Measurements from ENCODE around the gene TINCR.
"Not testable (repeated sequence)": the region's sequence is repeated elsewhere in the genome, so short reads cannot be mapped to it uniquely, and the experiment has no call there.

Gene TINCR

DNA sequence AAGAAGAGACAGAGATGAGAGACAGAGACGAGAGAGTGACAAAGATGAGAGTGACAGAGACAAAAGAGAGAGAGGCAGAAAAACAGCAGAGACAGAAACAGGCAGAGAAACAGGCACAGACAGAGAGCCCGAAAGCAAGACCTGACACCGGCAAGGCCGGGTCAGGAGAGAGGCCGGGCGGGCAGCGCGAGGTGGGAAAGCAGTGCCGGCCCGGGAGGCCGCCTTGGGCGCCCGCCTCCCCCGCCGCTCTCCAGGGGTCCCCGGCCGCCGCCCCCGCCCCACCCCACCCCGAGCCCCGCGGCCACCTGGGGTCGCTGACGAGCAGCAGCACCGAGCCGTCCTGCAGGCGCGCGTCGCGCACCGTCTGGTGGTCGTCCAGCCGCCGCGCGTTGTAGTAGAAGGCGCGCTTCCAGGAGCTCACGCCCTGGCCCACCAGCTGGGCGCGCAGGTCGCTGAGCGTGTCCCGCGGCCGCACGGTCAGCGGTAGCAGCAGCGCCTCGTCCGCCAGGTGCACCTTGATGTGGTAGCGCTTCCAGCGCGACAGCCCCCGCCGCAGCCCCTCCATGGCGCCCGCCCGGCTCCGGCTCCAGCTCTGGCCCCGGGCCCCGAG is at the start of gene TINCR:
TINCR (minus strand) TSS at position 594 of the 610 bp plus-strand sequence.
- DNase-seq: no peak

DNA sequence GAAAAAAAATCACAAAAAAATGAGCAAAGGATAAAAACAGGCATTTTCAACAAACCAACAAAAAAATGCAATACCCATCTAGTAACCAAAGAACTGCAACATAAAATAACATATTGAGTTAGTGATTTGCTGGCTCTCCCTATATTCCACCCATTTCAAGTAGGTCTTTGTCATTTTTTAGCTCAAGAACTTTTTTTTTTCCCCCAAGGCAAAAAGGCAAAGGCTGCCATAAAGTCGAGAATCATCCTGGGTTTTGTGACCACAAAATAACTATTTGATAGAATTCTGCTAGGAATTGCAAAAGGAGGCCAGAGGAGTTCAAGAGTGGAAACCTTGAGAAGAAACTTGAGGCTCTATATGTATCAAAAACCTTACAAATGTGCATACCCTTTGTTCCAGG is 49.3 kb upstream of the TINCR start:
- DNase-seq: no peak

DNA sequence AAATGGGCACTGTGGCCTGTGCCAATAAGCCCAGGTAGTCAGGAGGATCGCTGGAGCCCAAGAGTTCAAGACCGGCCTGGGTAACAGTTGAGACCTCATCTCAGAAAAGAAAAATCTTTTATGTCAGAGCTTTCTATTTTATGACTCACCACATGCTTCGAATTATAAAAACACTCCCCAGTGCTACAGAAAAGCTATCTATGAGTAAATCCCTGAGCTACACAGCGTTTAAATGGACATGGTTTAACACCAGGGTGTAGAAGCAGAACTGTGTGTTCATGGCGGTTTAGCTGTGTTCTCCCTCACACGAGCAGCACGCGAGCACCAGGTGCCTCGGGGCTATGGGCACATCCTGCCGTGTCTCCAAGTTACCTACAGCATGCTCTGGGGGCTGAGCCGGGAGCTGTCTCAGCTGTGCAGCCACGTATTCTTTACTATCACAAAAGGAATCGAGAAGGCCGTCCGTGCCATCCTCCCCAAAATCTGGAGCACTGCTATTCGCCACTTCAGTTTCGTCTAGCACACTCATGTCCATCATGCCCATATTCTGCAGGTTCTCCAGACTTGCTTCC is 48.1 kb upstream of the TINCR start:
- DNase-seq: no peak

DNA sequence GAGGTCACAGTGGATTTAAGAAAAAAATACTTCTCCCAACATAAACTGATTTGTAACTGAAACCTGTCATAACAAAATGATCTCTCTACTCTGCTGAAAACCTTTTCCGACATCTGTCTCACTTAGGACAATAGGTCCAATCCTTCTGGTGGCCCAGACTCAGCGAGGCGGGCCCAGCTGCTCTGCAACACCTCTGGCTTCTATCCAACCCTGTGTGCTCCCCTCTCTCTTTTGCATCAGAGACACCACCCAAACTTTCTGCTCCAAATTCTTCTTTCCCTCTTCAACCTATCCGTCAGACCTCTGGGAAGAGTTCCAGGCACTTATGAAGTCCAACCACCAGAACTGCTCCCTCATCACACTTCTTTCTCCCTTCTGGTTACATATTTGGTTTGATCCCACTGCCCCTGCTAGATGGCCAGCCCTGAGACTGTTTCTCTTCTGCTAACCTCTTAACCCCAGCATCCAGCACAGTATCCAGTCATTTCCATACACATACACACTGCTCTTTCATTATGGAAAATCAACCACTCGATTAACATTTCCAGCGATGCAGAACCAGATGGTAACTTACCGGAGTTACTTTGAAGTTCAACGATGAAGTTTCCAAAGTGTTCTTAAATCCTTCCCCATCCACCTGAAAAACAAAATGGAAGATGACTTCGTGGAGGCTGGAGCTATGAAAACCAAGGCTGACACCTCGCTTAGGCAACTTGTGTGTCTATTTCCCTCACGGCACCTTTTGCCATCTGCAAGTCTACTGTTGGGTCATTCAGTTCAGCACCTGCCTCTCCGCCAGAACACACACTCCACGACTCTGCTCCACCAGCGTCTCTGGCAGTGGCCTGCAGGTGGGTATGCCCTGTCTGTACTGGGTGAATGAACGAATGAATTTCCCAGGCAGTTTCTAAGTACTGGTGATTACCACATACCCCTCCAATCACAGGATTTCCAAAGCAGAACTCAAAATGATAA is 45.4 kb upstream of the TINCR start:
- DNase-seq: no peak

DNA sequence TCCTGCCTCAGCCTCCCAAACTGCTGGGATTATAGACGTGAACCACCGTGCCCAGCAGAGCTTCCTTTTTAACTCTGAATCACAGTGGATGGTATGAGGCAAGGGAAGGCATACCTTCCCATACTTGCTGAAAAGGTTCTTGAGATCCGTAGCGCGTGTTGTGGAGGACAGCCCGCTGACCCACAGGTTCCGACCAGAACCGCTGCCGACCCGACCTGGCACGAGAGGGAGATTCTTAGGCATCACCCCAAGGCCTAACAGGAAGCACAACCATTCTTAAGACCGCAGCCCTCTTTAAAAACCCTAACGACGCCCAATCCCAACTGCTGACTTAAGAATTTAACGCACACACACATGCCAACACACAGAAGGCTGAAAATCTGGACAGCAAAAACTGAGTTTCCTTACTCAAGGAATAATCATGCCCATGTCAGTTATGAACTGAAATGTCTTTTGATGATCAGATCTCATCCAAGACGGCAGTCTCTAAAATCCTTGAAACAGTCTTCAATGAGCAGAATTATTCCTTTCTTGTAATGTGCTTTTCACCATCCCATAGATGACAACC is 42.2 kb upstream of the TINCR start:
- DNase-seq: no peak

DNA sequence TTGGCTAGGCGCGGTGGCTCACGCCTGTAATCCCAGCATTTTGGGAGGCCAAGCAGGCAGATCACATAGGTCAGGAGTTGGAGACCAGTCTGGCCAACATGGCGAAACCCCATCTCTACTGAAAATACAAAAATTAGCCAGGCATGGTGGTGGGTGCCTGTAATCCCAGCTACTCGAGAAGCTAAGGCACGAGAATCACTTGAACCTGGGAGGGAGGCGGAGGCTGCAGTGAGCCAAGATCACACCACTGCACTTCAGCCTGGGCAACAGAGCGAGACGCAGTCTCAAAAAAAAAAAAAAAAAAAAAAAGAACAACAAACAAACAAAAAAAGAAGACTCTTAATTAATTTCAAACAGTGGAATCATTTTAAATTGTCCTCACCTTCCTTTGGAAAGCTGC is 41.0 kb upstream of the TINCR start:
- DNase-seq: not testable (repeated sequence)

DNA sequence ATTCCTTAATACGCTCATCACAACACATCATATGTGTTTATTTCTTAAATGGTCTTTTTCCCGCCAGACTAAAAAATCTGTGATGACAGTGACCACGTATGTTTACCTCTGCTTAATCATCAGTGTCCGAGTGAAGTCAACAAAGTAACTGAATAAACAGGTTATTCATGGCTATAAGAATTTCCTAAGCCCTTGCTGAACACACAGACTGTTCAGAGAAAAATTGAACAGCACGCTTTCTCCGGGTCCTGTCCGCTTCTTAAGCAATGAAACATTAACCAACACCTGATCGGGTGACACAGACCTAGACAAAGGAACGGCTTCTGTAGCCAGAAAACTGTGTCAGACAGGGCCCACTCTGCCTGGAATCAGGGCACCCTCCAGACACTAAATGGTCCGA is 40.5 kb upstream of the TINCR start:
- DNase-seq: no peak

DNA sequence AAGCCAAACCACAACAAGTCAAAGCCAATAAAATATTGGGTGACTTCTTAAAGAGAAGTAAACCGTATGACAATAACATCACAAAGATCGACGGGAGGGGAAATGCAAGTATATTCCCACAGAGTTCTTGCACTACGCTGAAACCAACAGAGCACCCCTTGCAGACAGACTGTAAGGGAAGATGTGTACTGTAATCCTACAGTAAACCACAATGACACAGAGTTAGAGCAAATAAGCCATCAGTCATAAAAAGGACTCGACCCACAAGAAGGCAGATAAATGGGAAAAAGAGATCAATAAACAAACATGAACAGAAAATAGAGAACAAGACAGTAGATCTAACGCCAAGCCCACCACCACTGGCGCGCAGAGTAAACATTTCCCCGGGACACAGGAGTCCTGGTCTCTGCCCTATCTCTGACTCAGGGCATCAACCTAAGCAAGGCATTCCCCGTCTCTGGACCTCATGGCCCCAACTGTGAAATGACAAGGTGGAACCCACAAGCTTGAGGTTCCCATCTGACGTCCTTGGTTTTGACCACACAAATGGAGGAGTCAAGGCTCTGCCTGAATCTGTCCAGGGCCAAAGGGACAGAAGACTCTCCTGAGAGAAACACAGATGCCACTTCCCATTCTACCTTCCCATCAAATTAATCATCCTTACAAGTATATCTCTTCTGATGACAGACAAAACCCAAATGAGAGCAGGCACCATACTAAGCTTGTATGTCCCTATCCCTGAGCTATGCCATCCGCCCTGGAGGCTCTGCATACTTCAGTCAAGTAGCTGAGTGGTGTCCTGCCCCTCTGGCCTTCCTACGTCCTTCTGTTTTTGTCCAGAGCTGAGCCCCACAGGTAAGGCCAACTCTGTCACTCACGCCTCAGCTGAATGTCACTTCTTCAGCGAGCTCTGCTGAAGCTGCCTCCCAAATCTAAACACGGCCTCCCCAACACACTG is 39.8 kb upstream of the TINCR start:
- DNase-seq: no peak

DNA sequence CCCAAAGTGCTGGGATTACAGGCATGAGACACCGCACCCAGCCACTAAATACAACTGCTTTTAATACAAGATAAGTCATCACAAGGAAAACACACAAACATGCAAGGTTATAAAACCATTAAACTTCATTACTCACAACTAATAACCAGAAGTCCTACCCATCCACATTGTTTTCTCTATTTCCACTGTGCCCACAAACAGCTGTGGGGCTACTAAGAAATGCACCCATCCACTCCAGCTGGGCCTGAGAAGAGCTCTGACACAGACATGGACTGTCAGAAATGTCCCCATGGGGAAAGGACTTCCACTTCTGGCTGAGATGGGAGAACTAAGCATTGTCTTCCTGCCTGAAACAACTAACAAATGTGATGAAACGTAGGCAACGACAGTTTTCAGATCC is 37.6 kb upstream of the TINCR start:
- DNase-seq: no peak

DNA sequence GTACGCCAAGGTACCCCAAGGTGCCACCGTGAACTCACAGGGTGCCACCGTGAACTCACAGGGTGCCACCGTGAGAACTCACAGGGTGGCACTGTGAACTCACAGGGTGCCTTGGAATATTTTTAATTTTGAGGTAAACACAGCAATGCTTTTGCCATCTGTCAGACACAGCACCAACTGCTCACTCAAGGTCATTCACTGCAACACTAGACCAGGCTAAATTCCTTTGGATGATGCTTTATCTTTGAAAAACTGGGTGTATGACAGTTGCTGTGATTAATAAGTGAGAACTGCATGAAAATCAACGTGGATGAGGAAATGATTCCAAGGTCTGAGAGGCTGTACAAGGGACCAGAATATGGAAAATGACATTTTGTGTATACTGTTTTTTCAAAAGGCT is 35.9 kb upstream of the TINCR start:
- DNase-seq: no peak

DNA sequence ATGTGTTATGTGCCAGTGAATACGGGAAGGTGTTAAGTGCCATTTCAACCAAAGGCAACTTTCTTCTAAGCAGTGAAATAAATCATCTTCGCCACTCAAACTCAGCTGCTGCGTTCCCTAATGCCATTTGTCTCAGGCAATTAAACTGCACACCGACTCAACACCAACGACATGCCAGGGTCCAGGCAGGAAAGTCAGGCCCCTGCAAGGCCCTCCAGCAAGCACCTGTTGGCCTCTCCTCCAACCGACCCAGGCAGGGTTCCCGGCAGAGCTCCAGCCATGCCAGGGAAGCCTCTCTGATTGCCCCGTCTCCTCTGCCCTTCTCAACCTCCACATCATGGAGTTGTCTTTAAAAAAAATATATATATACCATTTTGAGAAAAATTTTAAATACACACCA is 33.0 kb upstream of the TINCR start:
- DNase-seq: no peak

DNA sequence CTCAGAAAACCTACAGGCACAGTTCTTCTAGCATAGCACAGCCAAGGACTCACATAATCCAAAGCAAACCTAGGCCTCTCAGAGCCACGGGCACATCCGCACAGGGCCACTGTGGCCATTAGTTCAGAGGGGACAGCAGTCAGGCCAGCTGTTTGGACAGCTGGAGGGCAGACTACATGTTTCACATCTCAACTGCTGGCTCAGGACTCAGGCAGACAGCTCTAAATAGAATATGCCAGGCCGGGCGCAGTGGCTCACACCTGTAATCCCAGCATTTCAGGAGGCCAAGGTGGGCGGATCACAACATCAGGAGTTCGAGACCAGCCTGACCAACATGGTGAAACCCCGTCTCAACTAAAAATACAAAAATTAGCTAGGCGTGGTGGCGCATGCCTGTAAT is 28.0 kb upstream of the TINCR start:
- DNase-seq: no peak

DNA sequence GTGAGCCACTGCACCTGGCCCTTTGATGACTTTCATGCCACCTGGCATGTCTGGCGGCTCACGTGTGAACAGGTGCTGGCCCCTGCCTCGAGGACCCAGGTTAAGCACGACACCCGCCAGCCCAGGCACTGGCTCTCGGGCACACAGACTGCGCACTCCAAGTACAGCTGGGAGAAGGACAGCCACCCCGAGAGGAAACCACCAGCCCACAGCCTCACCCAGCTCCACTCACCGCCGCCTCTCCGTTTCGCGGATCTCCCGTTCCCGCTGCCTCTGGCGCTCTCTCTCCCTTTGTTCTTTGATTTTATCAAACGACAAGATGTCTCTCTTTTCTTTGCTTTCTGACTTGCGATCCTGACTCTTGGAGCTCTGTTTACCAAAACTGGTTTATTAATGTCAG is 27.4 kb upstream of the TINCR start:
- DNase-seq: no peak

DNA sequence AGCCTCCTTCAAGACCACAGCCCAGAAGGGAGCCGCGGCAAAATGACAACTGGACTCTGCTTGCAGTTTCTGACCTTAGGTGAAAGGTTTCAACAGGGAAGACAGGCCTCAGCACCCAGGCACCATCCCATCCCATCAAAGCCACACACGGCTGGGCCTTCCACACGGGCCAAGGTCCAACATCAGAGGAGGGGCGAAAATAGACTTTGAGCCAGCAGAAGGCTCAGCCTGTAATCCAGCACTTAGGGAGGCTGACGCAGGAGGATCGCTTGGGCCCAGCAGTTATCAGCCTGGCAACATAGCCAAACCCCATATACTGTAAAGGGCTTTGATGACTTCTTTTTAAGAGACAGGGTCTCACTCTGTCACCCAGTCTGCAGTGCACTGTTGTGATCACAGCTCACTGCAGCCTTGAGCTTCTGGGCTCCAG is 26.8 kb upstream of the TINCR start:
- no peak for DNase-seq

DNA sequence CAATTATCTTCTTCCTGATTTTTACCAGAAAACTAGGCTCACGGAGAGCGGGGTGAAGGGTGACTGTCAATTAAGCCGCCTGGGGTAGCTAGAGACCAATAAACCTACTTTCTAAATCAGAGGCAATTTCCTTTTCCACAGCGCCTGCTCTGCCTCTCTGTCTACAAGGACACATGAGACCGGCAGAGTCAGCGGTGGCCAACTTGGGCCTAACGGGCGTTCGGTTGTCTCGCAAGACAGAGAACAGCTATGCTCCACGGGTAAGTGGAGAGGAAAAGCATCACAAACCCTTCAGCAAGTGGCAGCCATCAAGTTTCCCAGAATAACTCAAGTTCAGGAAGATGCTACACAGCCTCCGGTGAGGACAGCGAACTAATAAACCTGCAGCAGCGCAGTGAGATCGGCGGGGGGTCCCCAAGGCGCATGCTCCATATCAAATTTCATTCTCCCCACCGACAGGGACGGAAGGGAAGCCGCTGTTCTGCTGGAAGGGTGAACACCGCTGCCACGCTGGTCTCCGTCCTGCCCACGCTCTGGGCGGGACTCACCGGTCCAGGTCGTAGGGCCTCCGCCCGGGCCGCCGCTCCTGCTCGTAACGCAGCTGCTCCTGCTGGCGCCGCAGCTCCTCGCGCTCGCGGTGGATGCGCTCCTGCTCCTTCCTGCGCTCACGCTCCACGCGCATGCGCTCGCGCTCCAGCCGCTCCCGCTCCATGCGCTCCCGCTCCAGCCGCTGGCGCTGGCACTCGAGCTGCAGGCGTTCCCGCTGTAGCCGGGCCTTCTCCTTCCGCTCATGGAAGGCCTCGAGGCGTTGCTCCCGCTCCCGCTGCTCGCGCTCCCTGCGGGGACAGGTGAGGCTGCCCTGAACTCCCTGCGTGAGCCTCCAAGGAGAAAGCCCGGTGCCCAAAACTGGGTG is 25.8 kb upstream of the TINCR start:
- no peak for DNase-seq

DNA sequence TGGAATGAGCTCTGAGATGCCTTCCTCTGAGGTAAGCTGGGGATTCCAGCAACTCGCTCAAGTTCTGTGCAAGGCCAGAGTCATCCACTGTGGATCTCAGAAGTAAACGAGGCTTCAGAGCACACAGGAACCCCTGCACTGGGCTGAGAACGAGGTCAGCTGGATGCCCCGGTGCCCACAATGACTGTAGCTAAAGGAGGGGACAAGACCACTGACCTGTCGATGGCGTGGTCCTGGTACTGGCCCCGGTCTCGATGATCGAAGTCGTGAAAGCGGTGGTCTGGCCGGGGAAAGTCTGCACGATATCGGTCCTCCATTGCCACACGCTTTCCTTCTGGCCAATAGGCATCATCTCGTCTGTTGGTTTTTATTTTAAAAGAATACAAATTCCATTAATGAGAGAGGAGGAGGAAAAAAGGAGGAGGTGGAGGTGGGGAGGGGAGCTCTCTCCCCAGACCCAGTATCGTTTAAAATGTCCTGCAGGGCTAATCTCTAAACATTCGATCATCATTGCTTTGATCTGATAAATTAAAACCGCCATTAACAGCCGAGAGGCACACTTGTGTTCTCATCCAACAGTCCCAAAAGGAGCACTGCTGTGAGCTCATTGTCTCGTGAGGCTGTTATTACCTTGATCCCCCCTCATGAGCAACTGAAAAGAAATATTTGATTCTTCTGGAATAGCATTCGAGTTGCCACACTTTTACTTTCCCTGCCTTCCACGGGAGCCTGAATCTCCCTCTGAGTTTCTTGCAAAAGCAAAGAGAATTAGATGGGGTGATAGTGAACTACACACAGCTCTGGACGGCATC is 25.0 kb upstream of the TINCR start:
- no peak for DNase-seq

DNA sequence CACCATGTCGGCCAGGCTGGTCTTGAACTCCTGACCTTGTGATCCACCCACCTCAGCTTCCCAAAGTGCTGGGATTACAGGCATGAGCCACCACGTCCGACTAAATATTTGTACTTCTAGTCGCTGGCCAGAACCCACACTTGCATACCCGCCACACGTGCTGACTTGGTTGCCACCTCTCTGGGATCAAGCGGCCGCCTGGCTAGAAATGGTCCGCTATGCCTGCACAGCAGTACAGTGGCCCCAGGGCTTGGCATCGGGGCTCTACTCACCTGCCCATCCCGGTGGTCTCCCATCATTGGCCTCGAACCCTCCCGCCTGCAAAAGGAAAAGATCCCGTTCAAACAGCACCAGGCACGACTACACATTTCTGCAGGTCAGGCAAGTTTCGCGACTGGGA is 23.7 kb upstream of the TINCR start:
- DNase-seq: no peak

DNA sequence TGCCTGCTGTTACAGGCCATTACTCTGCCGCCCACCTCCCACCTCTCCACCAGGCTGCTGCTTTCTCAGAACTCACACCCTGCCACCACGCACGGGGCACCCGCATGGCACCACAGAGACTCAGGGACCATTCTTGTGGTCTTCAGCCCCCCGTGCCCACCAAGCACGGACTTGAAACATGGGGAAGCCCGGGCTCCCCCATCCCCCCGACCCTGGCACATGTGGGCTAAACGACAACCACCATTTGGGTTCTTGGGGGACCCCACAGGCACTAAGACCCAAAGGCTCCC is 23.1 kb upstream of the TINCR start:
- DNase-seq: no peak

DNA sequence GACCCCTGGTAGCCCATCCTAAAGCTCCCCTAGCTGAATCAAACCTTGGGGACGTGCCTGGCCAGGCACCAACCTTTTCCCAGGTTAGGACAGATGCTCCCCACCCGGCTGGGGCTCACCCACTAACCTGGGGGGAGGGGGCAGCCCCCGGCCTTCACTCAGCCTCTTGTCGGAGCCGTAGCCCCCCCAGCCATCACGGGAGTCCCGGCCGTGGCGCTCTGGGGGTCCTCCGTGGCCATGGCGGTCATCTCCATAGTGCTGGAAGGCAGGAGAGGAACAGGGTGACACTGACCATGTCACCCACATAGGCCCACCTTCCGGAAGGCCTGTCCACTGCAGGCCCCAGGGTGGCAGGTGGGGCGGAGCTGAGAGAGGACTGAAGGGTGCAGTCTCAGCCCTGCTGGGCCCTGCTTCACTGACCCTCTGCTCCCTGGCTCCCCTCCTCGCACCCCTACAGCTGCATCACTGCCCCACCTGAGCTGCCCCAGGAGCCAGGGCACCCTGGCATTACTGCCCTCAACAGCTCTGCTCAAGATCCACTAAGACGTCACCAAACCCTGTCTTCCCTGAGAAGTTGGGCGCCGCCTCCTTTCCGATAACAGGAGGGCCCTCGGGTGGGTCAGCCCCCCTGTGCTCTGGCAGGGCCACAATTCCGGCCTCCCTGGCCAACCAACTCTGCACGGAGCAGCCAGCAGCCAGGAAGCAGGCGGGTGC is 22.6 kb upstream of the TINCR start:
- no peak for DNase-seq
